ENCODE data around the gene LCN15. TPM values are rescaled to one million over a fixed set of nuclear protein-coding genes. Genes with fewer than 3 reads are reported as not detected.

Gene LCN15
- polyA plus RNA-seq, 1 donor from 2014 or later, result not detected

DNA sequence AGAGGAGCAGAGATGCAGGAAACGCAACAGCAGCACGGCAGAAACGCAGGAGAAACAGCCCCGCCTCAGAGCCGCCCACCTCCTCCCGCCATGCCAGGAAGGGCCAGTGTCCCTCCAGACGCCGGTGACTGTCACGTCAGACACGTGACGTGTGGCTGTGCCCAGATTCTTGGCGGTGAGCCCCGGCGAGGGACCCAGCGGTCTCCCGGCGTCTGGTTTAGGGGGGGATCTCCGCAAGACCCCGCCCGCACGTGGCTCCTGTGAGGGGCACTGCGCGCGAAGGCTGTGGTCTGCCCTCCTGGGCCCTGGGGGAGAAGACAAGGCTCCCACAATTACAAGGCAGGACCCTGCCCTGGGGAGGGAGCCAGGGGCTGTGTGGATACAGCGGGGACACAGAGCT lies 3.9 kb downstream of the LCN15 start:
- Histone ChIP-seq H3K4me2 (ENCODE audit: low read length) (no peak overlapping the region), H3K4me3 (ENCODE audit: low read length) (no peak overlapping the region), H2AFZ (ENCODE audit: low read depth, low read length) (no peak overlapping the region)

DNA sequence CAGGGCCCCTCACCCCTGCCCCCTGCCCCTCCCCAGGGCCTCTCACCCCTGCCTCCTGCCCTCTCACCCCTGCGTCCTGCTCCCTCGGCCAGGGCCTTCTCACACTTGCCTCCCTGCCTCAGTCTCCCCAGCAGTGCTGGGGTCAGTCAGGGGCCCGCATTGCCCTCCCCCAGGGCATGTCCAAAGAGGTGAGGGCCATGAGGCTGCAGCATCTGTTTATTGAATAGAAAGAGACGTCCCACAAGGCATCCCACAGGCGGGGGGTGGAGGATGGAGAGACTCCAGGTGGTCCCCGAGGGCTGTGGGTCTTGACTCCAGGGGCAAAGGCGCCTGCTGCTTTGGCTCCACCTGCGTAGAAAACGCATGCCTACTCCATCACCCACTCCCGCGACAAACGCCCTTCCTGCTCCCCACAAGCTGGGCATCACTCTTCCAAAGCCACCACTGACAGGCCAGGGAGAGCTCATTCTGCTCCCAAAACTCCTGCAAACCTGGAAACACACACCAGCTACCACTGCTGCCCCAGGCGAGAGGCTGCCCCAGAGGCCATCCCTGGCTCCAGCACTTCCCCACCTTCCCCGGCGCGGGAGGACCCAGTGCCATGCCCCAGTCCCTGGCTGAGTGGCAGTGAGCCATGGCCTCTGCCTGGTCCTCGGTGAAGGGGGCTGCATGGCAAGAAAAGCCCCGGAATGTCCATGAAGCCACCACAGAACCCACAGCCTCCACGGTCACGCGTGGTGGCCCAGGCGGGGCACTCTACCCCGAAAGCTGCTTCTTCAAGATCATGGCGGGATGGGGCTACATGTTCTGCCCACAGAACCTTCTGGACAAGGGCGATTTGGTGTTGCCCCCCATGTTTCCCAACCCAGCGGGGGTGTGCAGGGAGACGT lies 4.6 kb downstream of the LCN15 start:
- no peaks in the 10 kb centered on the region for H3K27me3 ChIP-seq (ENCODE audit: insufficient read depth, low read depth, low read length)
- H3K27ac ChIP-seq (ENCODE audit: low read length), result no peak overlapping the region
- no peaks in the 10 kb centered on the region for H4K20me1 ChIP-seq (ENCODE audit: insufficient read depth)
- TF ChIP-seq REST (IDR thresholded peaks at IDR 0.05; ENCODE audit: borderline replicate concordance), result no peak
- TF ChIP-seq SMC3 (conservative IDR thresholded peaks at IDR 0.05; ENCODE audit: poor library complexity), result no peak
- TF ChIP-seq EZH2 (IDR thresholded peaks at IDR 0.05; ENCODE audit: borderline replicate concordance, insufficient read depth, low read length, poor library complexity, severe bottlenecking), result no peak
- TF ChIP-seq MXI1 (conservative IDR thresholded peaks at IDR 0.05; ENCODE audit: poor library complexity, severe bottlenecking), result no peak
- TF ChIP-seq, protein P1, sequence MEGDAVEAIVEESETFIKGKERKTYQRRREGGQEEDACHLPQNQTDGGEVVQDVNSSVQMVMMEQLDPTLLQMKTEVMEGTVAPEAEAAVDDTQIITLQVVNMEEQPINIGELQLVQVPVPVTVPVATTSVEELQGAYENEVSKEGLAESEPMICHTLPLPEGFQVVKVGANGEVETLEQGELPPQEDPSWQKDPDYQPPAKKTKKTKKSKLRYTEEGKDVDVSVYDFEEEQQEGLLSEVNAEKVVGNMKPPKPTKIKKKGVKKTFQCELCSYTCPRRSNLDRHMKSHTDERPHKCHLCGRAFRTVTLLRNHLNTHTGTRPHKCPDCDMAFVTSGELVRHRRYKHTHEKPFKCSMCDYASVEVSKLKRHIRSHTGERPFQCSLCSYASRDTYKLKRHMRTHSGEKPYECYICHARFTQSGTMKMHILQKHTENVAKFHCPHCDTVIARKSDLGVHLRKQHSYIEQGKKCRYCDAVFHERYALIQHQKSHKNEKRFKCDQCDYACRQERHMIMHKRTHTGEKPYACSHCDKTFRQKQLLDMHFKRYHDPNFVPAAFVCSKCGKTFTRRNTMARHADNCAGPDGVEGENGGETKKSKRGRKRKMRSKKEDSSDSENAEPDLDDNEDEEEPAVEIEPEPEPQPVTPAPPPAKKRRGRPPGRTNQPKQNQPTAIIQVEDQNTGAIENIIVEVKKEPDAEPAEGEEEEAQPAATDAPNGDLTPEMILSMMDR (IDR thresholded peaks at IDR 0.05; ENCODE audit: poor library complexity, severe bottlenecking), result no peak
- no peak for TF ChIP-seq POLR2AphosphoS5 (IDR thresholded peaks at IDR 0.05)

More for the DNA sequence above, 3.9 kb downstream of the LCN15 start:
- TF ChIP-seq MXI1 (conservative IDR thresholded peaks at IDR 0.05; ENCODE audit: poor library complexity, severe bottlenecking) (no peak), EZH2 (IDR thresholded peaks at IDR 0.05; ENCODE audit: borderline replicate concordance, insufficient read depth, low read length, poor library complexity, severe bottlenecking) (no peak), TAF1 (IDR thresholded peaks at IDR 0.05; ENCODE audit: low read depth) (no peak), SMC3 (conservative IDR thresholded peaks at IDR 0.05; ENCODE audit: poor library complexity) (no peak), POLR2AphosphoS5 (IDR thresholded peaks at IDR 0.05) (no peak), EP300 (conservative IDR thresholded peaks at IDR 0.05; ENCODE audit: poor library complexity, severe bottlenecking) (no peak), RAD21 (conservative IDR thresholded peaks at IDR 0.05) (no peak), REST (IDR thresholded peaks at IDR 0.05; ENCODE audit: borderline replicate concordance) (no peak)
- TF ChIP-seq, protein P1 (IDR thresholded peaks at IDR 0.05; ENCODE audit: poor library complexity, severe bottlenecking), result no peak
- Histone ChIP-seq H3K27ac (ENCODE audit: low read length) (no peak overlapping the region), H3K36me3 (ENCODE audit: insufficient read depth, low read length) (no peaks in the 10 kb centered on the region), H3K9me3 (ENCODE audit: low read length) (no peaks in the 10 kb centered on the region), H3K27me3 (ENCODE audit: insufficient read depth, low read depth, low read length) (no peaks in the 10 kb centered on the region), H3K9ac (ENCODE audit: low read length) (no peak overlapping the region), H4K20me1 (ENCODE audit: insufficient read depth) (no peaks in the 10 kb centered on the region), H3K9me2 (ENCODE audit: insufficient read depth, low read length) (no peaks in the 10 kb centered on the region), H3F3A (ENCODE audit: insufficient read depth, low read length, poor library complexity, severe bottlenecking) (no peaks in the 10 kb centered on the region), H3K79me2 (replicated peaks; ENCODE audit: insufficient read depth, low read length) (no peaks in the 10 kb centered on the region)

More for the DNA sequence above, 4.6 kb downstream of the LCN15 start:
- Histone ChIP-seq H3K79me2 (replicated peaks; ENCODE audit: insufficient read depth, low read length) (no peaks in the 10 kb centered on the region), H3K4me3 (ENCODE audit: low read length) (no peak overlapping the region), H3F3A (ENCODE audit: insufficient read depth, low read length, poor library complexity, severe bottlenecking) (no peaks in the 10 kb centered on the region), H3K36me3 (ENCODE audit: insufficient read depth, low read length) (no peaks in the 10 kb centered on the region), H2AFZ (ENCODE audit: low read depth, low read length) (no peak overlapping the region), H3K9me3 (ENCODE audit: low read length) (no peaks in the 10 kb centered on the region), H3K4me2 (ENCODE audit: low read length) (no peak overlapping the region), H3K9ac (ENCODE audit: low read length) (no peak overlapping the region), H3K9me2 (ENCODE audit: insufficient read depth, low read length) (no peaks in the 10 kb centered on the region)
